Measurements from ENCODE around the gene POLDIP3.

GRCh38 chr22:42596863-42597530, 17.7 kb downstream of the POLDIP3 start:
- TF ChIP-seq CTCF (conservative IDR thresholded peaks at IDR 0.05): no peak
- TF ChIP-seq ZFX (IDR thresholded peaks at IDR 0.05): no peak

All from C4-2B (cell line).